WTC11 (cell line): ENCODE measurements around the gene TBC1D1. TPM values are rescaled to one million over a fixed set of nuclear protein-coding genes. Genes with fewer than 3 reads are reported as not detected.

Experiments used
- ATAC-seq: fragments of 200-7000 bp; cut with Tn5 transposase; 2 replicates; pipeline ENCODE4 v1.10.0; 2021; ENCODE audit warnings: mild to moderate bottlenecking, moderate library complexity
- CTCF ChIA-PET: fragments of 300-600 bp; sonication (Branson Sonifier 250); formaldehyde crosslinking; loops from one replicate; lab custom pipeline; 2021; ENCODE audit warnings: antibody characterized with exemption; lab: Charles Lee
- POLR2A ChIA-PET: fragments of 350-600 bp; sonication (Branson Sonifier 250); formaldehyde crosslinking; loops from one replicate; lab custom pipeline; 2021; ENCODE audit warnings: antibody characterized with exemption; lab: Charles Lee
- DNase-seq: peaks from one replicate; pipeline ENCODE4 v3.0.0; 2021; ENCODE audit warnings: low spot score
- H3K27ac Mint-ChIP-seq: 2 replicates; pipeline ENCODE4 v1.8.0; 2021; ENCODE audit warnings: mixed read lengths
- H3K27me3 Mint-ChIP-seq: 2 replicates; pipeline ENCODE4 v1.8.0; 2021; ENCODE audit warnings: low read depth, mild to moderate bottlenecking, moderate library complexity, mixed read lengths
- H3K36me3 Mint-ChIP-seq: 2 replicates; pipeline ENCODE4 v1.8.0; 2021; ENCODE audit warnings: mixed read lengths
- H3K4me1 Mint-ChIP-seq: 2 replicates; pipeline ENCODE4 v1.8.0; 2022; ENCODE audit warnings: mixed read lengths
- H3K4me3 Mint-ChIP-seq: 2 replicates; pipeline ENCODE4 v1.8.0; 2021; ENCODE audit warnings: mild to moderate bottlenecking, moderate library complexity, mixed read lengths
- H3K9me3 Mint-ChIP-seq: 2 replicates; pipeline ENCODE4 v1.8.0; 2021; ENCODE audit warnings: mixed read lengths
- AR ChIP-seq: fragments of 250-450 bp; sonication (Bioruptor Pico); IDR thresholded peaks from 2 replicates; pipeline ENCODE4 v1.9.0; 2021; ENCODE audit warnings: mild to moderate bottlenecking
- E2F1 ChIP-seq: sonication (generic); formaldehyde crosslinking; IDR thresholded peaks from 2 replicates; pipeline ENCODE4 v1.8.0; 2022; ENCODE audit warnings: mild to moderate bottlenecking, missing genetic modification reagents
- ERG ChIP-seq: fragments of 250-450 bp; sonication (Bioruptor Pico); IDR thresholded peaks from 2 replicates; pipeline ENCODE4 v1.8.0; 2021; ENCODE audit warnings: mild to moderate bottlenecking
- ESRRA ChIP-seq: sonication (generic); formaldehyde crosslinking; IDR thresholded peaks from 2 replicates; pipeline ENCODE4 v1.8.1; 2022; ENCODE audit warnings: mild to moderate bottlenecking, missing genetic modification reagents, borderline replicate concordance
- JUN ChIP-seq: sonication (generic); formaldehyde crosslinking; IDR thresholded peaks from 2 replicates; pipeline ENCODE4 v1.8.0; 2023; ENCODE audit warnings: mild to moderate bottlenecking, missing genetic modification reagents
- MXD4 ChIP-seq: fragments of 250-450 bp; sonication (Bioruptor Pico); IDR thresholded peaks from 2 replicates; pipeline ENCODE4 v1.8.0; 2021; ENCODE audit warnings: mild to moderate bottlenecking, moderate library complexity, borderline replicate concordance
- NFYB ChIP-seq: sonication (generic); formaldehyde crosslinking; conservative IDR thresholded peaks from 2 replicates; pipeline ENCODE4 v1.8.0; 2022; ENCODE audit warnings: low read depth, missing genetic modification reagents
- RORB ChIP-seq: fragments of 250-450 bp; sonication (Bioruptor Pico); IDR thresholded peaks from 2 replicates; pipeline ENCODE4 v1.9.0; 2021; ENCODE audit warnings: mild to moderate bottlenecking
- STAT6 ChIP-seq: sonication (generic); formaldehyde crosslinking; conservative IDR thresholded peaks from 2 replicates; pipeline ENCODE4 v1.8.1; 2023; ENCODE audit warnings: mild to moderate bottlenecking, low read depth, missing genetic modification reagents, moderate library complexity
- ZMAT4 ChIP-seq: fragments of 250-450 bp; sonication (Bioruptor Pico); IDR thresholded peaks from 2 replicates; pipeline ENCODE4 v1.9.0; 2021; ENCODE audit warnings: mild to moderate bottlenecking
- ZNF317 ChIP-seq: sonication (generic); formaldehyde crosslinking; IDR thresholded peaks from 2 replicates; pipeline ENCODE4 v1.8.1; 2023; ENCODE audit warnings: low read depth, mild to moderate bottlenecking, moderate library complexity, missing genetic modification reagents, borderline replicate concordance
- ZNF396 ChIP-seq: fragments of 250-450 bp; sonication (Bioruptor Pico); IDR thresholded peaks from 2 replicates; pipeline ENCODE4 v1.8.0; 2021; ENCODE audit warnings: mild to moderate bottlenecking, moderate library complexity, borderline replicate concordance
- ZNF416 ChIP-seq: fragments of 250-450 bp; sonication (Bioruptor Pico); IDR thresholded peaks from 2 replicates; pipeline ENCODE4 v1.9.0; 2021; ENCODE audit warnings: mild to moderate bottlenecking, inconsistent platforms
- ZNF532 ChIP-seq: fragments of 250-450 bp; sonication (Bioruptor Pico); IDR thresholded peaks from 2 replicates; pipeline ENCODE4 v1.9.0; 2021; ENCODE audit warnings: mild to moderate bottlenecking, borderline replicate concordance
- total RNA-seq: library from RNA; stranded (reverse); gene quantifications from 3 replicates; pipeline ENCODE4 v1.2.3, GENCODE V29; 2021

The TBC1D1 gene
- total RNA-seq, 1 experiment from 2014 or later, result 134 TPM

- no peak for TF ChIP-seq ERG (CRISPR knock-in tag)
- TF ChIP-seq ESRRA (CRISPR knock-in tag), result no peak
- TF ChIP-seq RORB (CRISPR knock-in tag), result no peak
- TF ChIP-seq ZNF317 (CRISPR knock-in tag), result no peak
These were observed 224.7 kb downstream of the TBC1D1 start (continued) for GRCh38 chr4:38115601-38116000.

GRCh38 chr4:38117591-38117990, 226.7 kb downstream of the TBC1D1 start:
- Mint-ChIP-seq H3K4me3 (no peak overlapping the region), H3K9me3 (no peaks in the 10 kb centered on the region), H3K36me3 (peaks cover 28% of the 10 kb centered on the region), H3K27ac (no peak overlapping the region), H3K27me3 (no peaks in the 10 kb centered on the region), H3K4me1 (peaks cover 65% of the 10 kb centered on the region)
- no peak for TF ChIP-seq ZMAT4 (CRISPR knock-in tag)
- no peak for TF ChIP-seq AR (CRISPR knock-in tag)
- no peak for TF ChIP-seq MXD4 (CRISPR knock-in tag)
- TF ChIP-seq ZNF532 (CRISPR knock-in tag), result no peak
- no peak for TF ChIP-seq E2F1 (CRISPR knock-in tag)
- TF ChIP-seq ZNF416 (CRISPR knock-in tag), result no peak
- no peak for TF ChIP-seq JUN (CRISPR knock-in tag)
- TF ChIP-seq NFYB (CRISPR knock-in tag), result no peak
- no peak for TF ChIP-seq ZNF396 (CRISPR knock-in tag)
- no peak for TF ChIP-seq STAT6 (CRISPR knock-in tag)
- ChIA-PET POLR2A (no interaction called here), CTCF (no interaction called here)
- DNase-seq (no peak), ATAC-seq (no peak)
